ENCODE measurements around the gene STXBP6. TPM values are rescaled to one million over a fixed set of nuclear protein-coding genes. Genes with fewer than 3 reads are reported as not detected.
"Not testable (repeated sequence)": the region's sequence is repeated elsewhere in the genome, so short reads cannot be mapped to it uniquely, and the experiment has no call there.

The STXBP6 gene
- total and polyA plus RNA-seq, 2 experiments from 2014 or later = 3.8 to 6.4 TPM

DNA sequence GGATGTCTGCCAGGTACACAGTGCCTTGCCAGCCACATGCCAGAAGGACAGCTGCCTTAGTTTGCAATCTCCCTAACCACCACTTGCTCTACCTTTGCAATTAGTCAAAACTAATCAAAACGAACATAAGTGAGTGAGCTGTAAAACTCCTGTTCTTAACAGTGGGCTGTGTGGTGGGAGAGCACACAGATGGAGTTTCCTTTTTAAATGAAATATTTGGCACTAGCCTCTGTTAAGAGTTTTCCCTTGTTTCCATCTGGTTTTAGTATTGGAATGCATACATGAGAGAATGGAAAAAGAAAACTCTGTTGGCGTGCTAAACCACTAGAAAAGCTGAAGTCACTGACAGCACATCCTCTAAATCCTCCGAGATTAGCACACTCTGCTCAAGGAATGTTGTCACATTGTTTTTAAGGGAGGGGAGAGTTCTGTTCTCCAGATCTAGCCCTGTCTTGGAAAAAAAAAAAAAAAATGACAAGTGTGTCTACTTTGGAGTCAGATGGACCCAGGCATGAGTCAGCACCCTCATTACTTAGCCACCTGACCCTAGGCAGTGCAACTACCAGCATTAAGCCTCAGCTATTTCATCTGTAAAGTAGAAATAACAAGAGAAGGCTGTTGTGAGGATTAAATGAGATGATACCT lies 83.9 kb downstream of the STXBP6 start:
- H3K4me3 ChIP-seq = no peak overlapping the region
- TF ChIP-seq, protein P1, sequence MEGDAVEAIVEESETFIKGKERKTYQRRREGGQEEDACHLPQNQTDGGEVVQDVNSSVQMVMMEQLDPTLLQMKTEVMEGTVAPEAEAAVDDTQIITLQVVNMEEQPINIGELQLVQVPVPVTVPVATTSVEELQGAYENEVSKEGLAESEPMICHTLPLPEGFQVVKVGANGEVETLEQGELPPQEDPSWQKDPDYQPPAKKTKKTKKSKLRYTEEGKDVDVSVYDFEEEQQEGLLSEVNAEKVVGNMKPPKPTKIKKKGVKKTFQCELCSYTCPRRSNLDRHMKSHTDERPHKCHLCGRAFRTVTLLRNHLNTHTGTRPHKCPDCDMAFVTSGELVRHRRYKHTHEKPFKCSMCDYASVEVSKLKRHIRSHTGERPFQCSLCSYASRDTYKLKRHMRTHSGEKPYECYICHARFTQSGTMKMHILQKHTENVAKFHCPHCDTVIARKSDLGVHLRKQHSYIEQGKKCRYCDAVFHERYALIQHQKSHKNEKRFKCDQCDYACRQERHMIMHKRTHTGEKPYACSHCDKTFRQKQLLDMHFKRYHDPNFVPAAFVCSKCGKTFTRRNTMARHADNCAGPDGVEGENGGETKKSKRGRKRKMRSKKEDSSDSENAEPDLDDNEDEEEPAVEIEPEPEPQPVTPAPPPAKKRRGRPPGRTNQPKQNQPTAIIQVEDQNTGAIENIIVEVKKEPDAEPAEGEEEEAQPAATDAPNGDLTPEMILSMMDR (IDR thresholded peaks at IDR 0.05; ENCODE audit: low read depth, low read length) = no peak
- peak; percentile 30 to 78 for DNase-seq (ENCODE audit: low read depth in 1 of 2, low spot score in 1 of 2)
- H3K9me3 ChIP-seq (ENCODE audit: low read depth) = no peaks in the 10 kb centered on the region
- no peaks in the 10 kb centered on the region for H3K36me3 ChIP-seq
- H3K27me3 ChIP-seq = no peaks in the 10 kb centered on the region
- H3K27ac ChIP-seq = no peak overlapping the region
- peaks cover 19% of the 10 kb centered on the region for H3K4me1 ChIP-seq (ENCODE audit: low read depth)

DNA sequence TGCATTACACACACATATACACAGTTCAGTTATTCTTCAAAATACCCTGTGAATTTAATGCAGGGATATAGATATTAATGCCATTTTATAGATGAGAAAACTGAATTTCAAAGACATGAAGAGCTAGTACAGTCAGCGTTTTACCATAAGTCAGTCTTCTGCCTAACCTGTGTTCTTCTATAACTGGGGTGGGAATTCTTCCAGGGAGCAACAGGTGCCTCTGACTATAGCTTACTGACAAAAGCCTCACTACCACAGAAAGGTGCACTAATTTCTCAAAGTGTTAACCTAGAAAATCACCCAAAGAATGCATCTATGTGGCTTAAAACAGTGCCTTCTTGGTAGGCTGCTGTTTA lies 84.4 kb downstream of the STXBP6 start:
- H3K27me3 ChIP-seq = no peaks in the 10 kb centered on the region
- H3K4me3 ChIP-seq = no peak overlapping the region
- H3K4me1 ChIP-seq (ENCODE audit: low read depth) = peaks cover 19% of the 10 kb centered on the region
- TF ChIP-seq, protein P1 (IDR thresholded peaks at IDR 0.05; ENCODE audit: low read depth, low read length) = no peak
- H3K36me3 ChIP-seq = no peaks in the 10 kb centered on the region
- no peaks in the 10 kb centered on the region for H3K9me3 ChIP-seq (ENCODE audit: low read depth)
- H3K27ac ChIP-seq = no peak overlapping the region
- no peak for DNase-seq (ENCODE audit: low read depth in 1 of 2, low spot score in 1 of 2)

DNA sequence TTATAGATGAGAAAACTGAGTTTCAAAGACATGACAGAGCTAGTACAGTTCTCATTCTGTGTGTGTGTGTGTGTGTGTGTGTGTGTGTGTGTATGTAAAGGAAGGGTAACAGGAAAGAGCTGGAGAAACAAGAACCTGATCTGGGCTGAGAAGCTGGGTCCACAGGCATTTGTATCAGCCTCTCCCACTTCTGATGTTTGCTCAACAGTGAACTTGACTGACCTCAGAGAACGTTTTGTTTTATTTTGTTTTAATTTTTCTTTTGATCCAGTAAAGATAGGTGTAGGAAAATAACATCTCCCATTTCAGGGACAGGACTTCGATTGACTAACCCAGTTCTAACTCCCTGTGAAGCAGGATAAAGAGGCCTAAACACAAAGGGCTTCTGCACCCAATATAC lies 85.4 kb downstream of the STXBP6 start:
- H3K27ac ChIP-seq = no peak overlapping the region
- TF ChIP-seq, protein P1 (IDR thresholded peaks at IDR 0.05; ENCODE audit: low read depth, low read length) = no peak
- no peaks in the 10 kb centered on the region for H3K9me3 ChIP-seq (ENCODE audit: low read depth)
- H3K27me3 ChIP-seq = no peaks in the 10 kb centered on the region
- H3K36me3 ChIP-seq = no peaks in the 10 kb centered on the region
- H3K4me1 ChIP-seq (ENCODE audit: low read depth) = peaks cover 27% of the 10 kb centered on the region
- no peak overlapping the region for H3K4me3 ChIP-seq
- no peak for DNase-seq (ENCODE audit: low read depth in 1 of 2, low spot score in 1 of 2)

DNA sequence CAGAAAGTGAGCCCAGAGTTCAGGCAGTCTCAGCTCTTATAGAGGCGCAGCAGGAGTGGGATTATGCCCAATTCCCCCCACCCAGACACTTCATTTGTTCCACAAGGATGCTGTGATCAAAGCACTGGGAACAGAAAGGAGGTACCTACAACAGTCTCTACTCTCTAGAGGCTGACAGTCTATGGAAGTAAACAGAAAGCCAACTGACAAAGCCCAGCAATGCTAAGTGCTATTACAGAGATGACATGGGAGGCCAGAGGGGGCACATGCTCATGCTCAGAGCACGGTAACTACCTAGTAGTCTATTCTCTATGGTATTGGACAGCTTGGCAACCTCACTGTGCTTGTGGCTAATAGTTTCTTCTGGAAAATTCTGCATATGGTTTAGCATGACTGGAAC lies 85.9 kb downstream of the STXBP6 start:
- DNase-seq (ENCODE audit: low read depth in 1 of 2, low spot score in 1 of 2) = no peak
- no peaks in the 10 kb centered on the region for H3K9me3 ChIP-seq (ENCODE audit: low read depth)
- TF ChIP-seq, protein P1 (IDR thresholded peaks at IDR 0.05; ENCODE audit: low read depth, low read length) = no peak
- H3K27ac ChIP-seq = no peak overlapping the region
- no peaks in the 10 kb centered on the region for H3K27me3 ChIP-seq
- H3K4me1 ChIP-seq (ENCODE audit: low read depth) = peaks cover 27% of the 10 kb centered on the region
- H3K36me3 ChIP-seq = no peaks in the 10 kb centered on the region
- H3K4me3 ChIP-seq = no peak overlapping the region

DNA sequence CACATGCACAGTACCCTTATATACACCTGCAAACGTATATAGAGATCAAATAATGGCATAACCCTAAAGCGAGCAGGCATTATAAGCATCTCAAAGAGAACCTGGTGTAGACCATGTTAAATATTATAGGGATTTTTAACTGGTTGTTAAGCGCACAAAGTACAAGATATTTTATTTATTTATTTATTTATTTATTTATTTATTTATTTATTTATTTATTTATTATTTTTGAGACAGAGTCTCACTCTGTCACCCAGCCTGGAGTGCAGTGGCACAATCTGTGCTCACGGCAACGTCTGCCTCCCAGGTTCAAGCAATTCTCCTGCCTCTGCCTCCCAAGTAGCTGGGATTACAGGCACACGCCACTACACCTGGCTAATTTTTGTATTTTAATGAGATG lies 87.8 kb downstream of the STXBP6 start:
- H3K27me3 ChIP-seq; H3K27ac ChIP-seq; H3K9me3 ChIP-seq (ENCODE audit: low read depth); H3K36me3 ChIP-seq; DNase-seq (ENCODE audit: low read depth in 1 of 2, low spot score in 1 of 2); H3K4me3 ChIP-seq: not testable (repeated sequence)
- peaks cover 18% of the 10 kb centered on the region for H3K4me1 ChIP-seq (ENCODE audit: low read depth)

DNA sequence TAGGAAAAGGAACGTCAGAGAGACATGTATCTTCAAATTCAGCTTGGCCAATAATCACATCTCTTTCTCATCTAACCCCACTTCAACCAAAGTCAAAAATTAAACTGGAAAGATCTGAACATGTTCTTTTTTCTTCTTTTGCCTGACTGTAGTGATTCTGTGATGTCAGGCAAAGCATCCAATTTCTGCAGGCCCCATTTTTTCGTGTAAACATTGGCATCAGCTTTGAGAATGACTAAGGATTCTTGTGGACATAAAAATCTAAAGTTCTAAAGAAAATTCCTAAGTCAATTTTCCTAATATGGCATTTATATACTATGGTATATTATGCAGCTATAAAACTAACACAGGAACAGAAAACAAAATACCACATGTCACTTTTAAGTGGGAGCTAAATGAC lies 89.1 kb downstream of the STXBP6 start:
- Histone ChIP-seq H3K27me3 (no peaks in the 10 kb centered on the region), H3K4me3 (no peak overlapping the region), H3K36me3 (no peaks in the 10 kb centered on the region), H3K4me1 (ENCODE audit: low read depth) (peaks cover 12% of the 10 kb centered on the region), H3K9me3 (ENCODE audit: low read depth) (no peaks in the 10 kb centered on the region), H3K27ac (no peak overlapping the region)
- TF ChIP-seq, protein P1 (IDR thresholded peaks at IDR 0.05; ENCODE audit: low read depth, low read length) = no peak
- no peak for DNase-seq (ENCODE audit: low read depth in 1 of 2, low spot score in 1 of 2)

All from cardiac muscle cell (in vitro differentiated cells and primary cell).